ENCODE results near the gene ACTL6A. TPM values are rescaled to one million over a fixed set of nuclear protein-coding genes. Genes with fewer than 3 reads are reported as not detected.
A peak's percentile ranks its signal among the peaks of the same experiment; 100 is the strongest.

Gene ACTL6A
- total RNA-seq, 1 experiment from 2014 or later, result 74.5 TPM

GRCh38 chr3:179608931-179609720 lies 46.4 kb downstream of the ACTL6A start:
- Mint-ChIP-seq H3K27me3 (ENCODE audit: low read depth) (no peaks in the 10 kb centered on the region), H3K4me1 (peaks cover 4 to 5% of the 10 kb centered on the region in 2 experiments; a peak in 3 of 4 replicates), H3K4me3 (no peak overlapping the region), H3K36me3 (ENCODE audit: insufficient read depth in 1 of 3, low read depth in 3 of 3) (peaks cover 2 to 13% (median 9%) of the 10 kb centered on the region in 3 experiments), H3K9me3 (no peaks in the 10 kb centered on the region; a peak in 1 of 5 replicates), H3K27ac (peak overlapping the region; percentile 13 to 19 (median 15); a peak in 3 of 7 replicates)
- WGBS (ENCODE audit: extremely low coverage, insufficient read length, low lambda C conversion rate), result no CpG with 5 or more reads among the region's 6 CpGs
- no peaks in the 10 kb centered on the region for H4K20me1 ChIP-seq (ENCODE audit: control insufficient read depth, insufficient read depth, insufficient read length)
- H2BK20ac ChIP-seq (ENCODE audit: low read depth, low read length, poor library complexity, severe bottlenecking), result no peak overlapping the region
- no peak overlapping the region for H2AFZ ChIP-seq (ENCODE audit: low read length)
- no peak overlapping the region for H3K18ac ChIP-seq (ENCODE audit: insufficient read length, low read depth, low read length)
- no peaks in the 10 kb centered on the region for H3K9me3 ChIP-seq (ENCODE audit: control insufficient read depth, low read depth, low read length)
- H2BK5ac ChIP-seq (ENCODE audit: insufficient read length, low read length), result no peak overlapping the region
- no peak overlapping the region for H2BK12ac ChIP-seq (ENCODE audit: insufficient read length, low read depth, low read length)
- H3K14ac ChIP-seq (ENCODE audit: insufficient read depth, low read length), result no peak overlapping the region
- no peak overlapping the region for H3T11ph ChIP-seq (ENCODE audit: low read length)
- H3K4ac ChIP-seq (ENCODE audit: low read depth, low read length), result no peak overlapping the region
- no peak overlapping the region for H3K4me2 ChIP-seq (ENCODE audit: insufficient read depth, insufficient read length, low read length)
- H2BK15ac ChIP-seq (ENCODE audit: low read depth, low read length), result no peak overlapping the region
- H3K27ac ChIP-seq (ENCODE audit: insufficient read length, low read depth, low read length), result no peak overlapping the region
- peaks cover 3% of the 10 kb centered on the region for H3K79me1 ChIP-seq (ENCODE audit: insufficient read depth, low read depth, low read length, poor library complexity, severe bottlenecking)
- no peak overlapping the region for H4K91ac ChIP-seq (ENCODE audit: insufficient read length, low read depth, low read length)
- H3K4me1 ChIP-seq (ENCODE audit: insufficient read depth, low read length), result no peaks in the 10 kb centered on the region
- peaks cover under 1% of the 10 kb centered on the region; the same call in 1 of the 2 replicates for H3K79me2 ChIP-seq (ENCODE audit: insufficient read depth, low read length)
- no peaks in the 10 kb centered on the region for H3K27me3 ChIP-seq (ENCODE audit: insufficient read depth, low read length)
- H2AK5ac ChIP-seq (ENCODE audit: insufficient read length, low read length), result no peak overlapping the region
- no peak for DNase-seq
- no peak for TF ChIP-seq CTCF (conservative IDR thresholded peaks at IDR 0.05)
- H3K9ac ChIP-seq (ENCODE audit: extremely low read depth, insufficient read length, low read length), result no peak overlapping the region
- H3K56ac ChIP-seq (ENCODE audit: insufficient read length, low read depth, low read length), result no peak overlapping the region
- no peak overlapping the region for H4K8ac ChIP-seq (replicated peaks; ENCODE audit: insufficient read length, low read depth, low read length)
- H3K23ac ChIP-seq (ENCODE audit: insufficient read length, low read depth, low read length), result no peak overlapping the region
- H3K23me2 ChIP-seq (ENCODE audit: insufficient read length, low read depth, low read length, poor library complexity, severe bottlenecking), result peaks cover 6% of the 10 kb centered on the region
- no peak overlapping the region for H2BK120ac ChIP-seq (ENCODE audit: low read depth, low read length, poor library complexity, severe bottlenecking)
- H4K5ac ChIP-seq (ENCODE audit: insufficient read length, low read depth, low read length), result no peak overlapping the region
